GM06990 (cell line): ENCODE measurements around the gene TM9SF3.

ENCODE experiments used
- DNase-seq: peaks from one replicate; pipeline ENCODE4 v3.0.0-alpha.2; 2011; ENCODE audit not compliant: insufficient read length; ENCODE audit errors: extremely low read depth
- H3K27me3 ChIP-seq: replicated peaks from 2 replicates; pipeline ENCODE4 v1.6.0; 2011; ENCODE audit warnings: low read length; ENCODE audit not compliant: control insufficient read depth, insufficient read depth
- H3K36me3 ChIP-seq: 2 replicates; pipeline ENCODE4 v1.5.1; 2011; ENCODE audit warnings: low read length; ENCODE audit not compliant: control insufficient read depth, insufficient read depth
- H3K4me3 ChIP-seq: replicated peaks from 2 replicates; pipeline ENCODE4 v1.5.1; 2011; ENCODE audit warnings: low read depth, mild to moderate bottlenecking, control low read depth, low read length
- CTCF ChIP-seq: IDR thresholded peaks from 2 replicates; pipeline ENCODE4 v1.5.1; 2011; ENCODE audit warnings: low read length, control low read depth, mild to moderate bottlenecking, inconsistent platforms; ENCODE audit not compliant: insufficient read depth, poor library complexity, severe bottlenecking

Gene TM9SF3

DNA sequence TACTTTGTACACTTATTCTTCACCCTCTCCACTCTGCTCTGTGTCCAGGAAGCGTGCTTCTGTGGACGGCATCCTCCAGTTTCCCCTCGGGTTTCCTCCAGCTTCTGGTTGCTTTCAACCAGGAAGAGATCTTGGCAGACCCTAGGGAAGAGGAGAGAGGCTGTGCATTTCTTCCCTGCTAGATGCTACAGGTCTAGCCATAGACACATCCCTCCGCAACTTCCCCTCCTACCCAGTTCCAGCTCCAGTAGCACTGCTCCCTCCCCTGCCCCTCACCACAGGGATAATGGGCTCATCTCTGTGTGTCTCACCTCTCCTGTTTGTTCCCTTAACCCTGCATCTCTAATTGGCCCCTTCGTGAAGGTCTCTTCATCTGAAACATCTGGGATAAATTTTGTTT lies 89.4 kb downstream of the TM9SF3 start:
- Histone ChIP-seq H3K4me3 (no peak overlapping the region), H3K36me3 (no peaks in the 10 kb centered on the region), H3K27me3 (no peaks in the 10 kb centered on the region)
- DNase-seq = no peak
- no peak for TF ChIP-seq CTCF

- no peaks in the 10 kb centered on the region for H3K27me3 ChIP-seq
- no peaks in the 10 kb centered on the region for H3K36me3 ChIP-seq
- H3K4me3 ChIP-seq = no peak overlapping the region
- DNase-seq = no peak
- no peak for TF ChIP-seq CTCF
Measured at GRCh38 chr10:96496281-96496925, 90.4 kb downstream of the TM9SF3 start.

DNA sequence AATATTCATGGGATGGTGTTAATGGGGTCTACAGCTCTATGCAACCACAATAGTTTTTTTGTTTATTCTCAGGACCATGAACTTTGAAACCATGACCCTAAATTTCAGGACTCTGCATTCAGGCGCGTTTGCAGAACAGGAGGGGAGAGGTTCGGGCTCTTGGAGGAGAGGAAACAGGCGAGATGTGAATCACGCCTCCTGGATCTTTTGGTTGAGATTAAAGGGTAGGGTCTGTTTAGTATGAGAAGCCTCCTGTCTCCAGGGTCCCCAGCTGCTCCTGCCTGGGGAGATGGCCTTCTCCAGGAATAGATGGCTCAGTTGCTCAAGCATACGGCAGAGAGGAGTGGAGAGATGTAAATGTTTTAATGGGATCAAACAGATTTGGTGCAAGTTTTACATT lies 91.3 kb downstream of the TM9SF3 start:
- Histone ChIP-seq H3K4me3 (no peak overlapping the region), H3K27me3 (no peaks in the 10 kb centered on the region), H3K36me3 (no peaks in the 10 kb centered on the region)
- TF ChIP-seq CTCF = no peak
- no peak for DNase-seq

- TF ChIP-seq CTCF = no peak
- H3K27me3 ChIP-seq = no peaks in the 10 kb centered on the region
Measured at GRCh38 chr10:96494694-96495093, 92.1 kb downstream of the TM9SF3 start.

GRCh38 chr10:96493871-96494525 lies 92.8 kb downstream of the TM9SF3 start:
- Histone ChIP-seq H3K36me3 (no peaks in the 10 kb centered on the region), H3K27me3 (no peaks in the 10 kb centered on the region)

More at GRCh38 chr10:96494694-96495093, 92.1 kb downstream of the TM9SF3 start:
- Histone ChIP-seq H3K4me3 (no peak overlapping the region), H3K36me3 (no peaks in the 10 kb centered on the region)
- DNase-seq = no peak

More at GRCh38 chr10:96493871-96494525, 92.8 kb downstream of the TM9SF3 start:
- no peak for DNase-seq
- no peak overlapping the region for H3K4me3 ChIP-seq
- TF ChIP-seq CTCF = no peak
